CD8-positive, alpha-beta memory T cell (primary cell): Measurements from ENCODE around the gene SYNDIG1L. TPM values are rescaled to one million over a fixed set of nuclear protein-coding genes. Genes with fewer than 3 reads are reported as not detected.

Experiments used
- CTCF ChIA-PET: fragments of 350-600 bp; sonication (Branson Sonifier 250); formaldehyde crosslinking; loops from one replicate; lab custom pipeline; 2021; ENCODE audit warnings: antibody characterized with exemption; lab: Charles Lee
- POLR2A ChIA-PET: fragments of 350-600 bp; sonication (Branson Sonifier 250); formaldehyde crosslinking; loops from one replicate; lab custom pipeline; 2021; ENCODE audit warnings: antibody characterized with exemption; lab: Charles Lee
- DNase-seq, 5 donors: peaks; one replicate each; pipeline versions ENCODE4 v3.0.0 to v3.0.0-alpha.2; 2020 to 2022; ENCODE audit warnings: mixed read lengths in 1 of 5
- H3K27ac ChIP-seq: one replicate; pipeline ENCODE4 v1.7.0; 2013; ENCODE audit warnings: low read depth, mild to moderate bottlenecking, low read length, moderate library complexity
- H3K27me3 ChIP-seq: 2 replicates; pipeline ENCODE4 v1.7.0; 2013; ENCODE audit warnings: low read length, mild to moderate bottlenecking; ENCODE audit not compliant: insufficient read depth, poor library complexity, severe bottlenecking
- H3K36me3 ChIP-seq: 2 replicates; pipeline ENCODE4 v1.7.0; 2013; ENCODE audit warnings: mild to moderate bottlenecking, low read length, moderate library complexity; ENCODE audit not compliant: insufficient read depth
- H3K4me1 ChIP-seq: 2 replicates; pipeline ENCODE4 v1.7.0; 2013; ENCODE audit warnings: mild to moderate bottlenecking, low read length, moderate library complexity; ENCODE audit not compliant: insufficient read depth
- H3K4me3 ChIP-seq: 2 replicates; pipeline ENCODE4 v1.7.0; 2013; ENCODE audit warnings: mild to moderate bottlenecking, low read length
- H3K9me3 ChIP-seq: 2 replicates; pipeline ENCODE4 v1.7.0; 2013; ENCODE audit warnings: mild to moderate bottlenecking, low read length
- H3K27ac Mint-ChIP-seq, 8 donors: one replicate each; pipeline ENCODE4 v1.8.0; 2020 to 2021; ENCODE audit warnings: mixed read lengths in 8 of 8, mild to moderate bottlenecking in 6 of 8, inconsistent platforms in 3 of 8, moderate library complexity in 3 of 8
- H3K27me3 Mint-ChIP-seq, 2 donors: one replicate each; pipeline ENCODE4 v1.8.0; 2020 to 2021; ENCODE audit warnings: mixed read lengths in 2 of 2, mild to moderate bottlenecking in 1 of 2, moderate library complexity in 1 of 2
- H3K36me3 Mint-ChIP-seq, 3 donors: one replicate each; pipeline ENCODE4 v1.8.0; 2020 to 2021; ENCODE audit warnings: mixed read lengths in 3 of 3, inconsistent platforms in 1 of 3, mild to moderate bottlenecking in 1 of 3
- H3K4me1 Mint-ChIP-seq, 3 donors: one replicate each; pipeline ENCODE4 v1.8.0; 2020 to 2021; ENCODE audit warnings: mixed read lengths in 3 of 3, inconsistent platforms in 1 of 3, mild to moderate bottlenecking in 1 of 3
- H3K4me3 Mint-ChIP-seq, 7 donors: one replicate each; pipeline ENCODE4 v1.8.0; 2020 to 2021; ENCODE audit warnings: mixed read lengths in 7 of 7, mild to moderate bottlenecking in 6 of 7, moderate library complexity in 4 of 7, inconsistent platforms in 2 of 7
- H3K9me3 Mint-ChIP-seq, 5 donors: one replicate each; pipeline ENCODE4 v1.8.0; 2020 to 2022; ENCODE audit warnings: mixed read lengths in 5 of 5, mild to moderate bottlenecking in 3 of 5, moderate library complexity in 2 of 5, inconsistent platforms in 1 of 5
- polyA plus RNA-seq: library from polyadenylated mRNA; unstranded; fragments of 300-500 nt; fragmentation: Illumina TruSeq; gene quantifications from one replicate; pipeline ENCODE4 v1.2.3, GENCODE V29; 2021
- total RNA-seq, 2 experiments: library from RNA; stranded (reverse); gene quantifications; one replicate each; pipeline ENCODE4 v1.2.3, GENCODE V29; 2021

SYNDIG1L gene
- total and polyA plus RNA-seq, 3 experiments from 2014 or later: not detected

DNA sequence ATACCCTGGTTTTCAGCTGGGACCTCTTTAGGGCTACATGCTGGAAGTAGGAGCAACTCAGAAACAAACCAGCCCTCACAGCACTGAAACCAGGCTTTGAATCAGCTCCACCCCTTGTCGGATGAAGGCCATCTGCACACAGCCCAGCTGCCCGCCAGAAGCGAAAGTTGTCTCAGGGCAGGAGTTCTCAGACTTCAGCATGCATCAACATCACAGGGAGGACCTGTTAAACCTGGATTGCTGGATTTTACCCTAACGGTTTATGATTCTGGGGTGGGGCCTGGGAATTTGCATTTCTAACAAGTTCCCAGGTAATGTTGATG is 10.9 kb downstream of the SYNDIG1L start:
- peaks cover 4% of the 10 kb centered on the region for H3K27me3 ChIP-seq
- no peak overlapping the region for H3K4me3 ChIP-seq
- Mint-ChIP-seq H3K36me3 (peaks cover 0 to 2% (median 0%) of the 10 kb centered on the region in 3 donors), H3K4me3 (no peak overlapping the region), H3K27ac (no peak overlapping the region), H3K9me3 (no peaks in the 10 kb centered on the region), H3K27me3 (peaks cover 24 to 30% of the 10 kb centered on the region in 2 donors), H3K4me1 (no peaks in the 10 kb centered on the region)
- H3K9me3 ChIP-seq: no peaks in the 10 kb centered on the region
- CTCF ChIA-PET: no interaction called here
- no peaks in the 10 kb centered on the region for H3K36me3 ChIP-seq
- H3K27ac ChIP-seq: no peak overlapping the region
- POLR2A ChIA-PET: no interaction called here
- no peaks in the 10 kb centered on the region for H3K4me1 ChIP-seq
- DNase-seq: no peak

DNA sequence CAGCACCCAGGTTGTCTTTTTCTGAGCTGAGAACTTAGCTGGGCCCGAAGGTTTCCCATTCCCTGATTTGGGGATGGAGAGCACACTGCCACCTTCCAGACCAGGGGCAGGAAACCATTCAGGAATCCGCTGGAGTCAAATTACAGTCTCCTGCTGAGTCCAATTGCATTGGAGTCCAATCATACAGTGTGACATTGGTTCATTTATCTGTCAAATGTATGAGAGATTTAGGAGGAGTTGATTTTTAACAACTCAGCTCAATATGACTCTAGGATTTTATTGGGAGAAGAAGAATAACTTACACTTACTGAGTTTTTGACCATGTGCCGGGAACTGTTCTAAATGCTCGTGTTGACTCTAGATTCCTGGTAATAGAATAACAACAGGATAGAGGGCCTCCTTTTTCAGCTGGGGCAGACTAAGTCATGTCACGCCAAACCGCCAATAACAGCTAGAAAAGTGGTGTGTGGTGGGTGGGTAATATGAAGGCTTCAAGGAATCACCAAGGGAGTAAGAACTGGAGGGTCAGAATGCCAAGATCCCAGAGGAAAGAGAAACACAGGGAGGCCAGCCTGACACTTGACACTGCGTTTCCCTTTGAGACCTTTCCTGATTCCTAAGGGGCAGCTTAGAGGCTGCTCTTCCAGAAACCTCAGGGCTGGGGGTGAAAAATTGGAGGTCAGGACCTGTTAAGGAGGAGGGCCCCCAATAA is 11.5 kb downstream of the SYNDIG1L start:
- CTCF ChIA-PET: no interaction called here
- Histone ChIP-seq H3K36me3 (no peaks in the 10 kb centered on the region), H3K27ac (no peak overlapping the region), H3K9me3 (no peaks in the 10 kb centered on the region), H3K4me1 (no peaks in the 10 kb centered on the region), H3K27me3 (peaks cover 4% of the 10 kb centered on the region), H3K4me3 (no peak overlapping the region)
- H3K4me3 Mint-ChIP-seq: no peak overlapping the region
- no peak for DNase-seq
- H3K27me3 Mint-ChIP-seq: peaks cover 24 to 32% of the 10 kb centered on the region in 2 donors
- H3K27ac Mint-ChIP-seq: peak overlapping the region in 1 of 8 donors; percentile 27
- peaks cover 0 to 2% (median 0%) of the 10 kb centered on the region in 3 donors for H3K36me3 Mint-ChIP-seq
- no peaks in the 10 kb centered on the region for H3K9me3 Mint-ChIP-seq
- POLR2A ChIA-PET: no interaction called here
- no peaks in the 10 kb centered on the region for H3K4me1 Mint-ChIP-seq

DNA sequence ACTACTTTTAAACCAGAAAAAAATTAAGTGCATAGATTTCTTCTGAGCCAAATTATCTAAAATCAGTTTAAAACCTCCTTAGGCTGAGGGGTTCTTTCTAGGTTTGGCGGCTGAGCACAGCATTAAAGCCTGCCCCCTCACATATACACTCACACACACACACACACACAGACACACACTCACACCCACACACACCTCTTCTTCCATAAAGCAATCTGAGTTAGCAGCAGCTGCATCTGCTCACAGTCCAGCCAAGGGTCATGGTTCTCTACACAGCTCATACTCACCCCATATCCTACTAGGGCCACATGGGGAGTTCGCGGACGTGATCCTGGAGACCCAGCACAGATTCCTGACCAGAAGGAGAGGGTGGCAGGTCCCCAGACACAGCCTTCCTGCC is 12.4 kb downstream of the SYNDIG1L start:
- CTCF ChIA-PET: no interaction called here
- H3K9me3 Mint-ChIP-seq: no peaks in the 10 kb centered on the region
- no peaks in the 10 kb centered on the region for H3K4me1 Mint-ChIP-seq
- Histone ChIP-seq H3K4me3 (no peak overlapping the region), H3K27ac (no peak overlapping the region), H3K9me3 (no peaks in the 10 kb centered on the region), H3K27me3 (peaks cover 4% of the 10 kb centered on the region), H3K4me1 (no peaks in the 10 kb centered on the region), H3K36me3 (no peaks in the 10 kb centered on the region)
- DNase-seq: no peak
- no peak overlapping the region for H3K27ac Mint-ChIP-seq
- POLR2A ChIA-PET: no interaction called here
- H3K27me3 Mint-ChIP-seq: peaks cover 27 to 32% of the 10 kb centered on the region in 2 donors
- H3K36me3 Mint-ChIP-seq: peaks cover 0 to 2% (median 0%) of the 10 kb centered on the region in 3 donors
- no peak overlapping the region for H3K4me3 Mint-ChIP-seq

DNA sequence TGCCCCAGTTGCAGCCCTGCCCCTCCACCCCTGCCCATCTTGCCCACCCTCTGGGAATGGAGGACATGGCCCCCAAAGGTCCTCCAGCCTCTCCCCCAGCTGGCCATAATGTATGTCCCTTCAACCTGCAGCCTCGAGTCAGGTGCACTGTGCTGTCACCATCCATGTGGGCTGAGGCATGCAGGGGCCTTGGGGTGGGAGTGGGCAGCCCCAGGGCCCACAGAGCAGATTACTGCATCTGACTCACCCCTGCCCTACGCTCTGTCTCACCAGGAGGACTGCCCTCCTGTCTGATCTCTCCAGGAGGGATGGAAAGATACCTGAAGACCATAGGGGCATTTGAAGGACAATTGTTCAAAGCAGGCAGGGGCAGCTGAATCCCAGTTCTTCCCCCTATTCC is 13.3 kb downstream of the SYNDIG1L start:
- Mint-ChIP-seq H3K9me3 (no peaks in the 10 kb centered on the region), H3K4me1 (no peaks in the 10 kb centered on the region), H3K27ac (no peak overlapping the region), H3K27me3 (peaks cover 27 to 32% of the 10 kb centered on the region in 2 donors), H3K36me3 (peaks cover 0 to 2% (median 0%) of the 10 kb centered on the region in 3 donors), H3K4me3 (no peak overlapping the region)
- no peaks in the 10 kb centered on the region for H3K36me3 ChIP-seq
- H3K4me1 ChIP-seq: no peaks in the 10 kb centered on the region
- H3K9me3 ChIP-seq: no peaks in the 10 kb centered on the region
- no peak overlapping the region for H3K27ac ChIP-seq
- no peak overlapping the region for H3K4me3 ChIP-seq
- ChIA-PET CTCF (no interaction called here), POLR2A (no interaction called here)
- no peak for DNase-seq
- H3K27me3 ChIP-seq: peaks cover 4% of the 10 kb centered on the region

DNA sequence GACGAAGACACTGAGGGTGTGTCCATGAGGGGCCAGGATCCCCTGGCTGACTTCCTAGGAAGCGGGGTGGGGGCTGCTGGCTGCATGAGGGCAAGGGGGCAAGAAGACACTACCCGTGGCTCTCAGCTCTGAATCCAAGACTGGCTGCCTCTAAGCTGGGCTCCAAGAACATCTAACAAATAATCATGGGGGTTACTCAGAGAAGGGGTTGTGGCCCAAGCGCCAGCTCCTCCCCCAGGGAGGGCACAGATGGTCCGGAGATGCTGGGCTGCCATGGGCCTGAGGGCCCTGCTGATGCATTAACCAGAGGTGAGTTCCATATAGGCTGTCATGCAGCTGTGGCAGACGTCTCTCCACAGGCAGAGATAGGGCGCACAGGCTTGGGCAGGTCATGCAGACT is 14.3 kb downstream of the SYNDIG1L start:
- Mint-ChIP-seq H3K9me3 (no peaks in the 10 kb centered on the region), H3K36me3 (peaks cover 0 to 2% (median 0%) of the 10 kb centered on the region in 3 donors), H3K27ac (no peak overlapping the region), H3K27me3 (peaks cover 28 to 30% of the 10 kb centered on the region in 2 donors), H3K4me3 (no peak overlapping the region), H3K4me1 (no peaks in the 10 kb centered on the region)
- H3K4me1 ChIP-seq: no peaks in the 10 kb centered on the region
- no peaks in the 10 kb centered on the region for H3K9me3 ChIP-seq
- POLR2A ChIA-PET: no interaction called here
- H3K27ac ChIP-seq: no peak overlapping the region
- no peaks in the 10 kb centered on the region for H3K36me3 ChIP-seq
- no peak for DNase-seq
- H3K4me3 ChIP-seq: no peak overlapping the region
- CTCF ChIA-PET: no interaction called here
- H3K27me3 ChIP-seq: no peaks in the 10 kb centered on the region

DNA sequence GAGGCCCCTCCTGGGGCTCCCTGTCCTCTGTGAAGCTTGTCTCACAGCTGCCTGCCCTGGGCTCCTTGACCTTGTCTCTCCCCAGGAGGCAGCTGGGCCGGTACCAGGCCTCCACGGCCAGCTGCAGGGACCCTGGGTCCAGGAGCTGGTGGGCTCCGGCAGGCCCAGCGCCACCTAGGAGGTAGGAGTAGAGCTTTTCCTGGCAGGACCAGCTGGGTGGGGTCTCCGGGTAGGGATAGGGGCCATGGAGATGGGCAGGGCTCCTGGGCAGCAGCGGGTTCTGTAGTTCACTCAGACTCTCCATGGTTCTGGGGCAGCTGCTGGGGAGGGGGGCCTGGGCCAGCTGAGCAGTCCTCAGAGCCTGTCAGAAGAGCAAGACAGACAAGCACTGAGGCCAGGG is 16.6 kb downstream of the SYNDIG1L start:
- H3K4me3 ChIP-seq: no peak overlapping the region
- peaks cover 19 to 27% of the 10 kb centered on the region in 2 donors for H3K27me3 Mint-ChIP-seq
- no peak overlapping the region for H3K4me3 Mint-ChIP-seq

DNA sequence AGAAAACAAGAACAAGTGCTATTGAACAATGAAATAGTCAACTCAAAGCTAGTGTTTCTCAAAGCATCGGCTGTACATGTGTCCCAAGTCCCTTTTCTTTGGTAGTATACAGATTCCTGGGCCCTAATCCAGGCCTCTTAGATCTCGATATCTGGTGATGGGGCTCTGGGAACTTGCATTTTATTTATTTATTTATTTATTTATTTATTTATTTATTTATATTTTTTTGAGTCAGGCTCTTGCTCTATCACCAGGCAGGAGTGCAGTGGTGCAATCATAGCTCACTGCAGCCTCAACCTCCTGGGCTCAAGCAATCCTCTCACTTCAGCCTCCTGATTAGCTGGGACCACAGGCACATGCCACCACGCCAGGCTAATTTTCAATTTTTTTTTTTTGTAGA is 17.1 kb downstream of the SYNDIG1L start:
- Mint-ChIP-seq H3K27ac (no peak overlapping the region), H3K36me3 (no peaks in the 10 kb centered on the region), H3K27me3 (peaks cover 13 to 23% of the 10 kb centered on the region in 2 donors), H3K9me3 (no peaks in the 10 kb centered on the region), H3K4me1 (no peaks in the 10 kb centered on the region), H3K4me3 (no peak overlapping the region)
- ChIA-PET POLR2A (no interaction called here), CTCF (no interaction called here)
- no peaks in the 10 kb centered on the region for H3K27me3 ChIP-seq
- H3K4me1 ChIP-seq: no peaks in the 10 kb centered on the region
- H3K36me3 ChIP-seq: no peaks in the 10 kb centered on the region
- no peaks in the 10 kb centered on the region for H3K9me3 ChIP-seq
- DNase-seq: no peak
- H3K27ac ChIP-seq: no peak overlapping the region
- H3K4me3 ChIP-seq: no peak overlapping the region

More for the DNA sequence above, 16.6 kb downstream of the SYNDIG1L start:
- no peaks in the 10 kb centered on the region for H3K27me3 ChIP-seq
- H3K9me3 ChIP-seq: no peaks in the 10 kb centered on the region
- DNase-seq: no peak
- CTCF ChIA-PET: no interaction called here
- Mint-ChIP-seq H3K9me3 (no peaks in the 10 kb centered on the region), H3K4me1 (no peaks in the 10 kb centered on the region), H3K27ac (no peak overlapping the region), H3K36me3 (peaks cover 0 to 2% (median 0%) of the 10 kb centered on the region in 3 donors)
- no peaks in the 10 kb centered on the region for H3K4me1 ChIP-seq
- POLR2A ChIA-PET: no interaction called here
- H3K36me3 ChIP-seq: no peaks in the 10 kb centered on the region
- H3K27ac ChIP-seq: no peak overlapping the region

DNA sequence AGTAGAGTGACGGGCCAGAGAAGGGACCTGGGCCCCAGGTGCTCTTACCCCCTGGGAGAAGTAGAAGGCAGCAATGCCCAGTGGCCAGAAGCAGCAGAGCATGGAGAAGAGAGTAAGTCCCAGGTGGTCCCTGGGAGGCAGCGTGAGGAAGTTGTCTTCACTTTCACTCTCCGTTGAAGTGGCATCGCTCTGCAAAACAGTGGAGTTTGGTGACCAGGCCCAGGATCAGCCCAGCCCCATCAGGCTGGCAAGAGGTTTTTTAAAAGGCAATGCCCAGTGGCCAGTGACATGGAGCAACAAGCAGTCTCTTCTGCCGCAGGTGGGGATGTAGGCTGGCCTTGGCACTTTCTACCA is 18.2 kb downstream of the SYNDIG1L start:
- ChIA-PET CTCF (no interaction called here), POLR2A (no interaction called here)
- DNase-seq: no peak
- Histone ChIP-seq H3K4me3 (no peak overlapping the region), H3K4me1 (no peaks in the 10 kb centered on the region), H3K9me3 (no peaks in the 10 kb centered on the region), H3K27ac (no peak overlapping the region), H3K27me3 (no peaks in the 10 kb centered on the region), H3K36me3 (no peaks in the 10 kb centered on the region)
- Mint-ChIP-seq H3K9me3 (no peaks in the 10 kb centered on the region), H3K4me1 (peaks cover 3 to 5% (median 3%) of the 10 kb centered on the region in 3 donors), H3K36me3 (no peaks in the 10 kb centered on the region), H3K27me3 (peaks cover 4 to 16% of the 10 kb centered on the region in 2 donors), H3K27ac (peak overlapping the region in 1 of 8 donors; percentile 87), H3K4me3 (no peak overlapping the region)
